Measurements from ENCODE around the gene ZDHHC11B. TPM values are rescaled to one million over a fixed set of nuclear protein-coding genes. Genes with fewer than 3 reads are reported as not detected.

The ZDHHC11B gene
- total and polyA plus RNA-seq, 7 experiments from 2014 or later: 0.13 to 5.5 (median 1.2) TPM; not detected in 2

- Mint-ChIP-seq H3K36me3 (peaks cover 0 to 6% (median 5%) of the 10 kb centered on the region in 5 donors), H3K4me1 (peaks cover 0 to 17% (median 12%) of the 10 kb centered on the region in 7 donors), H3K27me3 (peaks cover 0 to 8% (median 0%) of the 10 kb centered on the region in 5 donors), H3K4me3 (no peak overlapping the region), H3K27ac (no peak overlapping the region), H3K9me3 (no peaks in the 10 kb centered on the region)
- Histone ChIP-seq H3K36me3 (ENCODE audit: control insufficient read depth in 2 of 3, insufficient read depth in 3 of 3, low read length in 3 of 3) (peaks cover 0 to 11% (median 0%) of the 10 kb centered on the region in 3 experiments), H3K27me3 (ENCODE audit: control insufficient read depth in 2 of 2, insufficient read depth in 2 of 2, low read length in 2 of 2) (no peaks in the 10 kb centered on the region), H3K9me3 (ENCODE audit: control insufficient read depth in 2 of 3, low read length in 3 of 3) (no peaks in the 10 kb centered on the region), H3K27ac (ENCODE audit: low read depth, low read length) (no peak overlapping the region), H3K4me1 (ENCODE audit: control insufficient read depth in 2 of 2, insufficient read depth in 2 of 2, low read length in 2 of 2) (peaks cover 17 to 22% of the 10 kb centered on the region in 2 donors), H3K4me3 (ENCODE audit: low read length) (no peak overlapping the region)
- ChIA-PET POLR2A (no interaction called here), CTCF (interaction anchor here (0.9 to 1.8 kb wide), 2 partner anchors 14 to 233 kb away, joined by 3 to 8 read pairs; no protein-coding TSS in a partner anchor)
- intact Hi-C loops (cut with micrococcal nuclease): loop anchor here in 1 of 2 donors (2.0 kb wide), 1 partner anchor 233 kb away; no protein-coding TSS in a partner anchor
- ATAC-seq (no peak), DNase-seq (no peak)
Measured at GRCh38 chr5:669842-670395, 114.6 kb downstream of the ZDHHC11B start.

GRCh38 chr5:669111-669841 is 115.3 kb downstream of the ZDHHC11B start:
- H3K9me3 ChIP-seq (ENCODE audit: control insufficient read depth in 2 of 3, low read length in 3 of 3): no peaks in the 10 kb centered on the region
- CTCF ChIA-PET: interaction anchor here (0.9 to 1.1 kb wide), 3 partner anchors 13 to 471 kb away, joined by 3 read pairs; no protein-coding TSS in a partner anchor
- intact Hi-C loops (cut with micrococcal nuclease): no loop called here
- peaks cover 17 to 22% of the 10 kb centered on the region in 2 donors for H3K4me1 ChIP-seq (ENCODE audit: control insufficient read depth in 2 of 2, insufficient read depth in 2 of 2, low read length in 2 of 2)
- H3K4me1 Mint-ChIP-seq: peaks cover 0 to 17% (median 12%) of the 10 kb centered on the region in 7 donors
- no peak overlapping the region for H3K4me3 ChIP-seq (ENCODE audit: low read length)
- H3K27ac ChIP-seq (ENCODE audit: low read depth, low read length): no peak overlapping the region
- H3K4me3 Mint-ChIP-seq: no peak overlapping the region
- H3K36me3 Mint-ChIP-seq: peaks cover 0 to 6% (median 5%) of the 10 kb centered on the region in 5 donors
- ATAC-seq (no peak), DNase-seq (peak in 6 of 9 donors; percentile 26 to 72 (median 39))
- POLR2A ChIA-PET: no interaction called here
- H3K9me3 Mint-ChIP-seq: no peaks in the 10 kb centered on the region
- H3K27me3 Mint-ChIP-seq: peaks cover 0 to 8% (median 0%) of the 10 kb centered on the region in 5 donors
- H3K27me3 ChIP-seq (ENCODE audit: control insufficient read depth in 2 of 2, insufficient read depth in 2 of 2, low read length in 2 of 2): no peaks in the 10 kb centered on the region
- peak overlapping the region in 1 of 9 donors; percentile 10 for H3K27ac Mint-ChIP-seq
- peaks cover 0 to 18% (median 0%) of the 10 kb centered on the region in 3 experiments for H3K36me3 ChIP-seq (ENCODE audit: control insufficient read depth in 2 of 3, insufficient read depth in 3 of 3, low read length in 3 of 3)

- Histone ChIP-seq H3K36me3 (ENCODE audit: control insufficient read depth in 2 of 3, insufficient read depth in 3 of 3, low read length in 3 of 3) (peaks cover 0 to 26% (median 0%) of the 10 kb centered on the region in 3 experiments), H3K4me1 (ENCODE audit: control insufficient read depth in 2 of 2, insufficient read depth in 2 of 2, low read length in 2 of 2) (peaks cover 16 to 17% of the 10 kb centered on the region in 2 donors), H3K9me3 (ENCODE audit: control insufficient read depth in 2 of 3, low read length in 3 of 3) (no peaks in the 10 kb centered on the region), H3K27ac (ENCODE audit: low read depth, low read length) (no peak overlapping the region), H3K4me3 (ENCODE audit: low read length) (no peak overlapping the region), H3K27me3 (ENCODE audit: control insufficient read depth in 2 of 2, insufficient read depth in 2 of 2, low read length in 2 of 2) (no peaks in the 10 kb centered on the region)
- CTCF ChIA-PET: interaction anchor here (1.0 to 1.1 kb wide), 2 partner anchors 14 to 472 kb away, joined by 3 read pairs; no protein-coding TSS in a partner anchor
- Mint-ChIP-seq H3K9me3 (no peaks in the 10 kb centered on the region), H3K36me3 (peaks cover 0 to 6% (median 5%) of the 10 kb centered on the region in 5 donors), H3K27ac (peak overlapping the region in 1 of 9 donors; percentile 10), H3K4me1 (peaks cover 0 to 14% (median 11%) of the 10 kb centered on the region in 7 donors), H3K4me3 (no peak overlapping the region), H3K27me3 (peaks cover 0 to 8% (median 0%) of the 10 kb centered on the region in 5 donors)
- intact Hi-C loops (cut with micrococcal nuclease): no loop called here
- POLR2A ChIA-PET: no interaction called here
- ATAC-seq: no peak
- no peak for DNase-seq
Measured at GRCh38 chr5:668283-668995, 116.1 kb downstream of the ZDHHC11B start.

GRCh38 chr5:666816-667498 is 117.6 kb downstream of the ZDHHC11B start:
- Histone ChIP-seq H3K4me3 (ENCODE audit: low read length) (no peak overlapping the region), H3K27me3 (ENCODE audit: control insufficient read depth in 2 of 2, insufficient read depth in 2 of 2, low read length in 2 of 2) (no peaks in the 10 kb centered on the region), H3K36me3 (ENCODE audit: control insufficient read depth in 2 of 3, insufficient read depth in 3 of 3, low read length in 3 of 3) (peaks cover 0 to 35% (median 0%) of the 10 kb centered on the region in 3 experiments), H3K9me3 (ENCODE audit: control insufficient read depth in 2 of 3, low read length in 3 of 3) (no peaks in the 10 kb centered on the region), H3K4me1 (ENCODE audit: control insufficient read depth in 2 of 2, insufficient read depth in 2 of 2, low read length in 2 of 2) (peaks cover 4 to 5% of the 10 kb centered on the region in 2 donors), H3K27ac (ENCODE audit: low read depth, low read length) (no peak overlapping the region)
- ATAC-seq: no peak
- intact Hi-C loops (cut with micrococcal nuclease): no loop called here
- peaks cover 0 to 6% (median 5%) of the 10 kb centered on the region in 5 donors for H3K36me3 Mint-ChIP-seq
- H3K27me3 Mint-ChIP-seq: no peaks in the 10 kb centered on the region
- no peak for DNase-seq
- H3K4me3 Mint-ChIP-seq: no peak overlapping the region
- ChIA-PET POLR2A (no interaction called here), CTCF (no interaction called here)
- peaks cover 0 to 5% (median 0%) of the 10 kb centered on the region in 7 donors for H3K4me1 Mint-ChIP-seq
- H3K9me3 Mint-ChIP-seq: no peaks in the 10 kb centered on the region
- peak overlapping the region in 2 of 9 donors; percentile 51 to 69 for H3K27ac Mint-ChIP-seq

- ATAC-seq (no peak), DNase-seq (no peak)
- no peaks in the 10 kb centered on the region for H3K27me3 Mint-ChIP-seq
- Histone ChIP-seq H3K27me3 (ENCODE audit: control insufficient read depth in 2 of 2, insufficient read depth in 2 of 2, low read length in 2 of 2) (no peaks in the 10 kb centered on the region), H3K4me1 (ENCODE audit: control insufficient read depth in 2 of 2, insufficient read depth in 2 of 2, low read length in 2 of 2) (no peaks in the 10 kb centered on the region), H3K4me3 (ENCODE audit: low read length) (no peak overlapping the region), H3K27ac (ENCODE audit: low read depth, low read length) (no peak overlapping the region), H3K9me3 (ENCODE audit: control insufficient read depth in 2 of 3, low read length in 3 of 3) (no peaks in the 10 kb centered on the region), H3K36me3 (ENCODE audit: control insufficient read depth in 2 of 3, insufficient read depth in 3 of 3, low read length in 3 of 3) (peaks cover 0 to 40% (median 0%) of the 10 kb centered on the region in 3 experiments)
- intact Hi-C loops (cut with micrococcal nuclease): no loop called here
- H3K9me3 Mint-ChIP-seq: no peaks in the 10 kb centered on the region
- POLR2A ChIA-PET: no interaction called here
- H3K4me1 Mint-ChIP-seq: peaks cover 0 to 9% (median 0%) of the 10 kb centered on the region in 7 donors
- CTCF ChIA-PET: no interaction called here
- no peak overlapping the region for H3K27ac Mint-ChIP-seq
- H3K4me3 Mint-ChIP-seq: no peak overlapping the region
- H3K36me3 Mint-ChIP-seq: peaks cover 0 to 11% (median 6%) of the 10 kb centered on the region in 5 donors
Measured at GRCh38 chr5:665956-666711, 118.4 kb downstream of the ZDHHC11B start.

Measured in naive thymus-derived CD4-positive, alpha-beta T cell (primary cell).